IMR-90 (cell line): Measurements from ENCODE around the gene SDK1. TPM values are rescaled to one million over a fixed set of nuclear protein-coding genes. Genes with fewer than 3 reads are reported as not detected.

Experiments
- ATAC-seq: fragments of 200-7000 bp; cut with Tn5 transposase; 2 replicates; pipeline ENCODE4 v1.9.1; 2020; ENCODE audit warnings: low read depth, mild to moderate bottlenecking, moderate library complexity
- BruUV-seq: library from RNA; stranded (reverse); fragments of 400-500 nt; replicated peaks from 2 replicates; lab custom pipeline; 2021; lab: Mats Ljungman, UMichigan
- CTCF ChIA-PET: fragments of 300-600 bp; formaldehyde crosslinking; extraction: SDS; loops from one replicate; lab custom pipeline; 2021; ENCODE audit warnings: antibody characterized with exemption; lab: Yijun Ruan, JAX
- POLR2A ChIA-PET: fragments of 300-600 bp; sonication (Branson Sonifier 250); formaldehyde crosslinking; loops from one replicate; lab custom pipeline; 2022; ENCODE audit warnings: antibody characterized with exemption; ENCODE audit not compliant: unreplicated experiment; lab: Charles Lee
- DNase-seq: peaks from one replicate; pipeline ENCODE4 v3.0.0; 2013
- H2AFZ ChIP-seq: replicated peaks from 2 replicates; pipeline ENCODE3; 2013; ENCODE audit warnings: low read length, mild to moderate bottlenecking; ENCODE audit not compliant: poor library complexity
- H2AK5ac ChIP-seq: 2 replicates; pipeline ENCODE4 v1.6.1; 2013; ENCODE audit warnings: low read depth, low read length, inconsistent platforms
- H2AK9ac ChIP-seq: replicated peaks from 2 replicates; pipeline ENCODE3; 2013; ENCODE audit warnings: mild to moderate bottlenecking, low read depth, low read length, moderate library complexity; ENCODE audit not compliant: poor library complexity
- H2BK120ac ChIP-seq: 2 replicates; pipeline ENCODE4 v1.6.1; 2013; ENCODE audit warnings: low read depth, low read length, inconsistent platforms
- H2BK15ac ChIP-seq: 3 replicates; pipeline ENCODE4 v1.6.1; 2013; ENCODE audit warnings: low read depth, low read length, inconsistent platforms
- H2BK20ac ChIP-seq: 2 replicates; pipeline ENCODE4 v1.6.1; 2013; ENCODE audit warnings: low read depth, mild to moderate bottlenecking, inconsistent platforms, low read length, moderate library complexity
- H2BK5ac ChIP-seq: 2 replicates; pipeline ENCODE4 v1.6.1; 2013; ENCODE audit warnings: mild to moderate bottlenecking, low read depth, low read length, inconsistent platforms; ENCODE audit not compliant: poor library complexity, severe bottlenecking
- H3K14ac ChIP-seq: replicated peaks from 2 replicates; pipeline ENCODE4 v1.6.1; 2013; ENCODE audit warnings: low read depth, low read length, inconsistent platforms
- H3K18ac ChIP-seq: 2 replicates; pipeline ENCODE4 v1.6.1; 2013; ENCODE audit warnings: low read depth, low read length, control low read depth
- H3K23ac ChIP-seq: 2 replicates; pipeline ENCODE4 v1.6.1; 2013; ENCODE audit warnings: low read depth, low read length, inconsistent platforms
- H3K27ac ChIP-seq: 2 replicates; pipeline ENCODE4 v1.5.1; 2013; ENCODE audit warnings: mild to moderate bottlenecking, control low read depth, low read length; ENCODE audit not compliant: insufficient read depth
- H3K27me3 ChIP-seq: 2 replicates; pipeline ENCODE4 v1.6.1; 2013; ENCODE audit warnings: low read length; ENCODE audit not compliant: control insufficient read depth, insufficient read depth
- H3K36me3 ChIP-seq: 2 replicates; pipeline ENCODE4 v1.6.1; 2013; ENCODE audit warnings: low read length, mixed read lengths; ENCODE audit not compliant: control insufficient read depth, insufficient read depth
- H3K4ac ChIP-seq: 2 replicates; pipeline ENCODE4 v1.6.1; 2013; ENCODE audit warnings: low read depth, low read length, inconsistent platforms
- H3K4me1 ChIP-seq: 2 replicates; pipeline ENCODE4 v1.6.1; 2013; ENCODE audit warnings: low read length, mixed read lengths; ENCODE audit not compliant: control insufficient read depth, insufficient read depth
- H3K4me2 ChIP-seq: 2 replicates; pipeline ENCODE4 v1.6.1; 2013; ENCODE audit warnings: low read depth, mild to moderate bottlenecking, control low read depth, low read length, moderate library complexity
- H3K4me3 ChIP-seq: 2 replicates; pipeline ENCODE4 v1.5.1; 2013; ENCODE audit warnings: low read depth, mild to moderate bottlenecking, control low read depth, low read length, moderate library complexity; ENCODE audit not compliant: insufficient read depth
- H3K56ac ChIP-seq: 2 replicates; pipeline ENCODE4 v1.6.1; 2013; ENCODE audit warnings: low read length, inconsistent platforms; ENCODE audit not compliant: insufficient read depth; ENCODE audit errors: extremely low read depth
- H3K79me1 ChIP-seq, 2 experiments: 2 replicates each; pipeline ENCODE4 v1.6.1; 2013; ENCODE audit warnings: low read length in 2 of 2, inconsistent platforms in 1 of 2, low read depth in 1 of 2
- H3K9ac ChIP-seq: 2 replicates; pipeline ENCODE4 v1.6.1; 2013; ENCODE audit warnings: low read depth, low read length, control low read depth
- H3K9me1 ChIP-seq: 2 replicates; pipeline ENCODE4 v1.6.1; 2013; ENCODE audit warnings: low read length, inconsistent platforms; ENCODE audit not compliant: insufficient read depth
- H3K9me3 ChIP-seq: 2 replicates; pipeline ENCODE4 v1.6.1; 2013; ENCODE audit warnings: low read length; ENCODE audit not compliant: control insufficient read depth, insufficient read depth
- H4K20me1 ChIP-seq: 2 replicates; pipeline ENCODE4 v1.6.1; 2013; ENCODE audit warnings: low read length, inconsistent platforms; ENCODE audit not compliant: insufficient read depth
- H4K5ac ChIP-seq: 2 replicates; pipeline ENCODE4 v1.6.1; 2013; ENCODE audit warnings: mild to moderate bottlenecking, low read depth, low read length, control low read depth
- H4K8ac ChIP-seq, 2 experiments: 2 replicates each; pipeline ENCODE4 v1.6.1; 2013; ENCODE audit warnings: low read depth in 2 of 2, low read length in 2 of 2, control low read depth in 1 of 2, inconsistent platforms in 1 of 2
- H4K91ac ChIP-seq: 2 replicates; pipeline ENCODE4 v1.6.1; 2013; ENCODE audit warnings: low read depth, low read length, inconsistent platforms; ENCODE audit not compliant: insufficient read depth
- BHLHE40 ChIP-seq: fragments of 150-350 bp; IDR thresholded peaks from 2 replicates; pipeline ENCODE4 v1.6.1; 2016; ENCODE audit warnings: mild to moderate bottlenecking, low read depth, low read length
- CEBPB ChIP-seq: IDR thresholded peaks from 2 replicates; pipeline ENCODE4 v1.6.1; 2012; ENCODE audit warnings: low read depth, low read length, improper control_type of control experiment
- CHD1 ChIP-seq: IDR thresholded peaks from 2 replicates; pipeline ENCODE4 v1.6.1; 2012; ENCODE audit warnings: low read depth, low read length, improper control_type of control experiment
- CTCF ChIP-seq: conservative IDR thresholded peaks from 2 replicates; pipeline ENCODE4 v1.5.1; 2012; ENCODE audit warnings: mild to moderate bottlenecking, low read depth, low read length, improper control_type of control experiment
- ELK1 ChIP-seq: fragments of 150-350 bp; IDR thresholded peaks from 2 replicates; pipeline ENCODE4 v1.6.1; 2016; ENCODE audit warnings: low read depth, mild to moderate bottlenecking, low read length, moderate library complexity, borderline replicate concordance
- FOS ChIP-seq: fragments of 150-350 bp; IDR thresholded peaks from 2 replicates; pipeline ENCODE4 v1.6.1; 2016; ENCODE audit warnings: low read depth, low read length
- MAFK ChIP-seq: IDR thresholded peaks from 2 replicates; pipeline ENCODE4 v1.6.1; 2012; ENCODE audit warnings: low read depth, low read length, improper control_type of control experiment
- MAZ ChIP-seq: IDR thresholded peaks from 2 replicates; pipeline ENCODE4 v1.6.1; 2012; ENCODE audit warnings: low read depth, mild to moderate bottlenecking, low read length, improper control_type of control experiment, moderate library complexity, borderline replicate concordance
- MXI1 ChIP-seq: IDR thresholded peaks from 2 replicates; pipeline ENCODE4 v1.6.1; 2012; ENCODE audit warnings: low read depth, mild to moderate bottlenecking, low read length, moderate library complexity, borderline replicate concordance
- NFE2L2 ChIP-seq: fragments of 150-350 bp; IDR thresholded peaks from 2 replicates; pipeline ENCODE4 v1.6.1; 2016; ENCODE audit warnings: low read depth, mild to moderate bottlenecking, low read length
- POLR2A ChIP-seq: IDR thresholded peaks from 2 replicates; pipeline ENCODE4 v1.6.1; 2012; ENCODE audit warnings: mild to moderate bottlenecking, low read depth, low read length
- RAD21 ChIP-seq: IDR thresholded peaks from 2 replicates; pipeline ENCODE4 v1.6.1; 2012; ENCODE audit warnings: low read length, improper control_type of control experiment
- RCOR1 ChIP-seq: IDR thresholded peaks from 2 replicates; pipeline ENCODE4 v1.6.1; 2012; ENCODE audit warnings: mild to moderate bottlenecking, low read length, improper control_type of control experiment; ENCODE audit not compliant: insufficient replicate concordance
- RFX5 ChIP-seq: IDR thresholded peaks from 2 replicates; pipeline ENCODE4 v1.8.0; 2012; ENCODE audit warnings: low read depth, mild to moderate bottlenecking, low read length, moderate library complexity
- WGBS, 2 experiments: methylation state at CpG; one replicate each; pipeline versions ENCODE4 v1.1.5 to v1.1.7; 2013; ENCODE audit warnings: missing lambda C conversion rate in 2 of 2; ENCODE audit not compliant: insufficient read length in 1 of 2; ENCODE audit errors: extremely low coverage in 2 of 2; 5-methylcytosine and 5-hydroxymethylcytosine counted together
- dilution Hi-C: fragments of 300-500 bp; cut with HindIII; formaldehyde crosslinking; loops from one replicate; pipeline ENCODE4 v1.14.3; 2018; ENCODE audit warnings: low sequenced_read_pairs; ENCODE audit not compliant: unreplicated experiment
- in situ Hi-C: fragments of 300-500 bp; cut with MboI; formaldehyde crosslinking; loops from 3 replicates; pipeline ENCODE4 v1.14.3; 2019; ENCODE audit warnings: low sequenced_read_pairs, inconsistent platforms, mixed read lengths
- intact Hi-C: fragments of 100-400 bp; cut with micrococcal nuclease; formaldehyde crosslinking; loops from 2 replicates; pipeline ENCODE4 v1.10.0; 2022
- polyA plus RNA-seq, 3 experiments: library from polyadenylated mRNA; depleted of rRNA; stranded (reverse); fragments of >200 nt; gene quantifications; 2 replicates each; pipeline ENCODE4 v1.2.3, GENCODE V29; 2012; ENCODE audit warnings: low replicate concordance in 1 of 3
- total RNA-seq: library from RNA; depleted of rRNA; stranded (reverse); fragments of >200 nt; gene quantifications from 2 replicates; pipeline ENCODE4 v1.2.3, GENCODE V29; 2012
- TF ChIP-seq, protein P1 (sequence below): fragments of 150-350 bp; IDR thresholded peaks from 2 replicates; pipeline ENCODE4 v1.6.1; 2017; ENCODE audit warnings: mild to moderate bottlenecking, antibody characterized with exemption, low read length, low read depth

Gene SDK1
- total and polyA plus RNA-seq, 2 of the 4 experiments (the other 2 are of a cell fraction): 1.5 to 1.6 TPM

GRCh38 chr7:4009211-4010060 lies 708.4 kb downstream of the SDK1 start:
- Histone ChIP-seq H4K8ac (no peak overlapping the region), H4K91ac (no peak overlapping the region), H3K9ac (no peak overlapping the region), H2BK20ac (no peak overlapping the region), H3K4me3 (no peak overlapping the region), H3K36me3 (no peaks in the 10 kb centered on the region), H2AK9ac (no peak overlapping the region), H2BK120ac (no peak overlapping the region), H3K23ac (no peak overlapping the region), H2AFZ (no peak overlapping the region), H3K79me1 (no peaks in the 10 kb centered on the region), H2AK5ac (no peak overlapping the region), H3K4ac (no peak overlapping the region), H3K27ac (no peak overlapping the region), H4K20me1 (no peaks in the 10 kb centered on the region), H3K27me3 (no peaks in the 10 kb centered on the region), H3K14ac (no peak overlapping the region), H2BK5ac (no peak overlapping the region), H3K9me1 (no peaks in the 10 kb centered on the region), H3K56ac (no peak overlapping the region), H3K4me2 (no peak overlapping the region), H4K5ac (no peak overlapping the region), H2BK15ac (no peak overlapping the region), H3K4me1 (no peaks in the 10 kb centered on the region), H3K9me3 (peaks cover 7% of the 10 kb centered on the region; the same call in 1 of the 2 replicates), H3K18ac (no peak overlapping the region)
- WGBS, 2 experiments: no CpG with 5 or more reads among the region's 16 CpGs
- no peak for ATAC-seq
- in situ Hi-C loops: no loop called here
- POLR2A ChIA-PET: no interaction called here
- CTCF ChIA-PET: no interaction called here
- no peak for DNase-seq
- BruUV-seq: no TSS peak
- intact Hi-C loops: no loop called here
- dilution Hi-C loops: no loop called here
- TF ChIP-seq, protein P1, sequence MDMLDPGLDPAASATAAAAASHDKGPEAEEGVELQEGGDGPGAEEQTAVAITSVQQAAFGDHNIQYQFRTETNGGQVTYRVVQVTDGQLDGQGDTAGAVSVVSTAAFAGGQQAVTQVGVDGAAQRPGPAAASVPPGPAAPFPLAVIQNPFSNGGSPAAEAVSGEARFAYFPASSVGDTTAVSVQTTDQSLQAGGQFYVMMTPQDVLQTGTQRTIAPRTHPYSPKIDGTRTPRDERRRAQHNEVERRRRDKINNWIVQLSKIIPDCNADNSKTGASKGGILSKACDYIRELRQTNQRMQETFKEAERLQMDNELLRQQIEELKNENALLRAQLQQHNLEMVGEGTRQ: no peak
- no peak for TF ChIP-seq ELK1
- TF ChIP-seq MAZ: no peak
- TF ChIP-seq POLR2A: no peak
- no peak for TF ChIP-seq RCOR1
- TF ChIP-seq CHD1: no peak
- TF ChIP-seq NFE2L2: no peak
- no peak for TF ChIP-seq CTCF
- no peak for TF ChIP-seq CEBPB
- no peak for TF ChIP-seq RAD21
- TF ChIP-seq RFX5: no peak
- no peak for TF ChIP-seq MAFK
- TF ChIP-seq MXI1: no peak
- TF ChIP-seq BHLHE40: no peak
- TF ChIP-seq FOS: no peak
